K562 (cell line): Measurements from ENCODE around the gene USP10. TPM values are rescaled to one million over a fixed set of nuclear protein-coding genes. Genes with fewer than 3 reads are reported as not detected.

ENCODE experiments used
- SIN3A ChIP-seq, 2 experiments: fragments of 150-350 bp in 1 of 2; IDR thresholded peaks; 2 replicates each; pipeline ENCODE4 v1.6.1; 2011 to 2016; ENCODE audit warnings: borderline replicate concordance in 2 of 2, low read depth in 2 of 2, low read length in 2 of 2, mild to moderate bottlenecking in 2 of 2, moderate library complexity in 2 of 2; ENCODE audit not compliant: control insufficient read depth in 1 of 2
- polyA plus RNA-seq, 8 experiments: library from polyadenylated mRNA; depleted of rRNA in 4 of 8; stranded (reverse) in 5 of 8; unstranded in 3 of 8; fragments of >200 nt; fragmentation: Nextera tagmentation in 2 of 8; fragmentation: Illumina TruSeq in 1 of 8; extraction: Ambion mirVana in 2 of 8; extraction: Trizol in 1 of 8; gene quantifications; 2 replicates each; pipeline versions ENCODE4 v1.2.1 to v1.2.3, GENCODE V29; 2011 to 2014; ENCODE audit warnings: inconsistent platforms in 1 of 8, missing spikeins in 1 of 8
- total RNA-seq, 7 experiments: library from RNA; depleted of rRNA in 6 of 7; stranded (reverse); fragments of >200 nt in 6 of 7; fragmentation: Illumina TruSeq in 2 of 7; extraction: Trizol in 2 of 7; gene quantifications; 2 replicates each; pipeline versions ENCODE4 v1.2.1 to v1.2.3, GENCODE V29; 2011 to 2021; ENCODE audit warnings: low replicate concordance in 1 of 7
- TF ChIP-seq, protein P1 (sequence below): fragments of 250-450 bp; sonication (Bioruptor Pico); IDR thresholded peaks from 2 replicates; pipeline ENCODE4 v1.4.0; 2020; ENCODE audit warnings: mild to moderate bottlenecking, moderate library complexity
- TF ChIP-seq, protein P2 (sequence below): fragments of 200-800 bp; sonication (Bioruptor generic); IDR thresholded peaks from 2 replicates; pipeline ENCODE4 v1.6.1; 2017; ENCODE audit warnings: missing genetic modification characterization, missing compliant biosample characterization
- TF ChIP-seq, protein P3 (sequence below): fragments of 250-450 bp; sonication (Bioruptor Pico); IDR thresholded peaks from 2 replicates; pipeline ENCODE4 v1.5.0; 2020; ENCODE audit warnings: mild to moderate bottlenecking, borderline replicate concordance

Gene USP10
- total and polyA plus RNA-seq, 9 of the 15 experiments (the other 6 are each of a cell fraction or from before 2014, with no cell fraction given) = 61.7 to 197 (median 116) TPM

GRCh38 chr16:84725481-84726078, 25.8 kb downstream of the USP10 start (continued):
- TF ChIP-seq SIN3A (IDR thresholded peaks at IDR 0.05; ENCODE audit: borderline replicate concordance in 2 of 2, control insufficient read depth in 1 of 2, low read depth in 2 of 2, low read length in 2 of 2) = 0 out of 4 replicates have a peak, but pooled peaks of 1 of the 2 experiments have one; percentile 40
- TF ChIP-seq, protein P1, sequence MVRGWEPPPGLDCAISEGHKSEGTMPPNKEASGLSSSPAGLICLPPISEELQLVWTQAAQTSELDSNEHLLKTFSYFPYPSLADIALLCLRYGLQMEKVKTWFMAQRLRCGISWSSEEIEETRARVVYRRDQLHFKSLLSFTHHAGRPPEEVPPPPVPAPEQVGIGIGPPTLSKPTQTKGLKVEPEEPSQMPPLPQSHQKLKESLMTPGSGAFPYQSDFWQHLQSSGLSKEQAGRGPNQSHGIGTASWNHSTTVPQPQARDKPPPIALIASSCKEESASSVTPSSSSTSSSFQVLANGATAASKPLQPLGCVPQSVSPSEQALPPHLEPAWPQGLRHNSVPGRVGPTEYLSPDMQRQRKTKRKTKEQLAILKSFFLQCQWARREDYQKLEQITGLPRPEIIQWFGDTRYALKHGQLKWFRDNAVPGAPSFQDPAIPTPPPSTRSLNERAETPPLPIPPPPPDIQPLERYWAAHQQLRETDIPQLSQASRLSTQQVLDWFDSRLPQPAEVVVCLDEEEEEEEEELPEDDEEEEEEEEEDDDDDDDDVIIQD (CRISPR knock-in tag) = no peak
- TF ChIP-seq, protein P2, sequence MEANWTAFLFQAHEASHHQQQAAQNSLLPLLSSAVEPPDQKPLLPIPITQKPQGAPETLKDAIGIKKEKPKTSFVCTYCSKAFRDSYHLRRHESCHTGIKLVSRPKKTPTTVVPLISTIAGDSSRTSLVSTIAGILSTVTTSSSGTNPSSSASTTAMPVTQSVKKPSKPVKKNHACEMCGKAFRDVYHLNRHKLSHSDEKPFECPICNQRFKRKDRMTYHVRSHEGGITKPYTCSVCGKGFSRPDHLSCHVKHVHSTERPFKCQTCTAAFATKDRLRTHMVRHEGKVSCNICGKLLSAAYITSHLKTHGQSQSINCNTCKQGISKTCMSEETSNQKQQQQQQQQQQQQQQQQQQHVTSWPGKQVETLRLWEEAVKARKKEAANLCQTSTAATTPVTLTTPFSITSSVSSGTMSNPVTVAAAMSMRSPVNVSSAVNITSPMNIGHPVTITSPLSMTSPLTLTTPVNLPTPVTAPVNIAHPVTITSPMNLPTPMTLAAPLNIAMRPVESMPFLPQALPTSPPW = 0 out of 2 replicates have a peak, but pooled peaks have one; percentile 20
- TF ChIP-seq, protein P3, sequence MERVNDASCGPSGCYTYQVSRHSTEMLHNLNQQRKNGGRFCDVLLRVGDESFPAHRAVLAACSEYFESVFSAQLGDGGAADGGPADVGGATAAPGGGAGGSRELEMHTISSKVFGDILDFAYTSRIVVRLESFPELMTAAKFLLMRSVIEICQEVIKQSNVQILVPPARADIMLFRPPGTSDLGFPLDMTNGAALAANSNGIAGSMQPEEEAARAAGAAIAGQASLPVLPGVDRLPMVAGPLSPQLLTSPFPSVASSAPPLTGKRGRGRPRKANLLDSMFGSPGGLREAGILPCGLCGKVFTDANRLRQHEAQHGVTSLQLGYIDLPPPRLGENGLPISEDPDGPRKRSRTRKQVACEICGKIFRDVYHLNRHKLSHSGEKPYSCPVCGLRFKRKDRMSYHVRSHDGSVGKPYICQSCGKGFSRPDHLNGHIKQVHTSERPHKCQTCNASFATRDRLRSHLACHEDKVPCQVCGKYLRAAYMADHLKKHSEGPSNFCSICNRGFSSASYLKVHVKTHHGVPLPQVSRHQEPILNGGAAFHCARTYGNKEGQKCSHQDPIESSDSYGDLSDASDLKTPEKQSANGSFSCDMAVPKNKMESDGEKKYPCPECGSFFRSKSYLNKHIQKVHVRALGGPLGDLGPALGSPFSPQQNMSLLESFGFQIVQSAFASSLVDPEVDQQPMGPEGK (CRISPR knock-in tag) = 0 out of 2 replicates have a peak, but pooled peaks have one; percentile 23
